A673 (cell line): ENCODE results near the gene CTAGE9.
"Not testable (repeated sequence)": the region's sequence is repeated elsewhere in the genome, so short reads cannot be mapped to it uniquely, and the experiment has no call there.

Source experiments
- EZH2 ChIP-seq: fragments of 200-600 bp; sonication (generic); IDR thresholded peaks from 2 replicates; pipeline ENCODE4 v1.6.1; 2017; ENCODE audit warnings: borderline replicate concordance, low read depth, mild to moderate bottlenecking, mixed read lengths, antibody characterized with exemption, low read length; ENCODE audit not compliant: poor library complexity, severe bottlenecking
- TF ChIP-seq, protein P1 (sequence below): fragments of 300-800, 200-600 bp; sonication (generic); conservative IDR thresholded peaks from 2 replicates; pipeline ENCODE4 v1.5.1; 2017; ENCODE audit warnings: low read depth, mild to moderate bottlenecking, antibody characterized with exemption, low read length, moderate library complexity, mixed read lengths

DNA sequence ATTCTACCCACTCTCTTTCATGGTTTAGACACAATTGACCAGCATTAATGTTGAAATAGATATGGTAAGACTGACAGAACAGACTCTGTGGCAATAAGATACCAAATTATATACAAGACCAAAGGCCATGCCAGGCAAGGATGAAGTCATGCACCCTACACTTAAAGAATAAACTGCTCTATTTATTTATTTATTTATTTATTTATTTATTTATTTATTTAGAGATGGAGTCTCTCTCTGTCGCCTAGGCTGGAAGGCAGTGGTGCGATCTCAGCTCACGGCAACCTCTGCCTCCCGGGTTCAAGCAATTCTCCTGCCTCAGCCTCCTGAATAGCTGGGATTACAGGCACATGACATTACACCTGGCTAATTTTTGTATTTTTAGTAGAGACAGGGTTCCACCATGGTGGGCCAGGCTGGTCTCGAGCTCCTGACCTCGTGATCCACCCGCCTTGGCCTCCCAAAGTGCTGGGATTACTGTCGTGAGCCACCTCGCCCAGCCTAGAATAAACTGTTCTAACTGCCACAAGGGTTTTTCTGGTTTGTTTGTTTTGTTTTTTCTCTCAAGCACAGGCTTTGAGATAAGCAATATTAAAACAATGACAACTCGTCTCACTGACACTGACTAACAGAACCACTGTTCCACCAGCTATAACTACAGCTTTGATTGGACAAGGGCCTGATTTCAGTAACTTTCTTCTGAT lies 40.3 kb upstream of the CTAGE9 start:
- TF ChIP-seq, protein P1, sequence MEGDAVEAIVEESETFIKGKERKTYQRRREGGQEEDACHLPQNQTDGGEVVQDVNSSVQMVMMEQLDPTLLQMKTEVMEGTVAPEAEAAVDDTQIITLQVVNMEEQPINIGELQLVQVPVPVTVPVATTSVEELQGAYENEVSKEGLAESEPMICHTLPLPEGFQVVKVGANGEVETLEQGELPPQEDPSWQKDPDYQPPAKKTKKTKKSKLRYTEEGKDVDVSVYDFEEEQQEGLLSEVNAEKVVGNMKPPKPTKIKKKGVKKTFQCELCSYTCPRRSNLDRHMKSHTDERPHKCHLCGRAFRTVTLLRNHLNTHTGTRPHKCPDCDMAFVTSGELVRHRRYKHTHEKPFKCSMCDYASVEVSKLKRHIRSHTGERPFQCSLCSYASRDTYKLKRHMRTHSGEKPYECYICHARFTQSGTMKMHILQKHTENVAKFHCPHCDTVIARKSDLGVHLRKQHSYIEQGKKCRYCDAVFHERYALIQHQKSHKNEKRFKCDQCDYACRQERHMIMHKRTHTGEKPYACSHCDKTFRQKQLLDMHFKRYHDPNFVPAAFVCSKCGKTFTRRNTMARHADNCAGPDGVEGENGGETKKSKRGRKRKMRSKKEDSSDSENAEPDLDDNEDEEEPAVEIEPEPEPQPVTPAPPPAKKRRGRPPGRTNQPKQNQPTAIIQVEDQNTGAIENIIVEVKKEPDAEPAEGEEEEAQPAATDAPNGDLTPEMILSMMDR, result not testable (repeated sequence)
- TF ChIP-seq EZH2, result not testable (repeated sequence)
